HUES64 (cell line): ENCODE data around the gene SPRED1. TPM values are rescaled to one million over a fixed set of nuclear protein-coding genes. Genes with fewer than 3 reads are reported as not detected.

Experiments used
- H3K27ac ChIP-seq: 2 replicates; pipeline ENCODE4 v1.7.0; 2013; ENCODE audit warnings: low read depth, low read length, inconsistent platforms
- H3K27me3 ChIP-seq: 2 replicates; pipeline ENCODE4 v1.6.1; 2013; ENCODE audit warnings: mild to moderate bottlenecking, low read length; ENCODE audit not compliant: insufficient read depth
- H3K36me3 ChIP-seq: 2 replicates; pipeline ENCODE4 v1.6.1; 2013; ENCODE audit warnings: mild to moderate bottlenecking, low read length; ENCODE audit not compliant: insufficient read depth
- H3K4me1 ChIP-seq: 2 replicates; pipeline ENCODE4 v1.6.1; 2013; ENCODE audit warnings: mild to moderate bottlenecking, low read length, moderate library complexity; ENCODE audit not compliant: insufficient read depth
- H3K4me3 ChIP-seq: 2 replicates; pipeline ENCODE4 v1.5.1; 2013; ENCODE audit warnings: mild to moderate bottlenecking, low read length, moderate library complexity
- H3K9ac ChIP-seq: 2 replicates; pipeline ENCODE4 v1.6.1; 2013; ENCODE audit warnings: mild to moderate bottlenecking, low read depth, low read length
- H3K9me3 ChIP-seq: 2 replicates; pipeline ENCODE4 v1.6.1; 2013; ENCODE audit warnings: low read depth, low read length; ENCODE audit not compliant: insufficient read depth
- WGBS: fragments of 150-250, 120-280 bp; methylation state at CpG from one replicate; pipeline ENCODE4 v1.1.7; 2013; ENCODE audit warnings: missing lambda C conversion rate; 5-methylcytosine and 5-hydroxymethylcytosine counted together
- polyA plus RNA-seq, 2 experiments: library from polyadenylated mRNA; stranded (reverse); fragments of 50-300 nt; gene quantifications; one replicate each; pipeline ENCODE4 v1.2.3, GENCODE V29; 2013

Gene SPRED1
- polyA plus RNA-seq (2013, experiment 1 of 2) = 32.0 TPM
- polyA plus RNA-seq (2013, experiment 2 of 2) = 43.2 TPM

DNA sequence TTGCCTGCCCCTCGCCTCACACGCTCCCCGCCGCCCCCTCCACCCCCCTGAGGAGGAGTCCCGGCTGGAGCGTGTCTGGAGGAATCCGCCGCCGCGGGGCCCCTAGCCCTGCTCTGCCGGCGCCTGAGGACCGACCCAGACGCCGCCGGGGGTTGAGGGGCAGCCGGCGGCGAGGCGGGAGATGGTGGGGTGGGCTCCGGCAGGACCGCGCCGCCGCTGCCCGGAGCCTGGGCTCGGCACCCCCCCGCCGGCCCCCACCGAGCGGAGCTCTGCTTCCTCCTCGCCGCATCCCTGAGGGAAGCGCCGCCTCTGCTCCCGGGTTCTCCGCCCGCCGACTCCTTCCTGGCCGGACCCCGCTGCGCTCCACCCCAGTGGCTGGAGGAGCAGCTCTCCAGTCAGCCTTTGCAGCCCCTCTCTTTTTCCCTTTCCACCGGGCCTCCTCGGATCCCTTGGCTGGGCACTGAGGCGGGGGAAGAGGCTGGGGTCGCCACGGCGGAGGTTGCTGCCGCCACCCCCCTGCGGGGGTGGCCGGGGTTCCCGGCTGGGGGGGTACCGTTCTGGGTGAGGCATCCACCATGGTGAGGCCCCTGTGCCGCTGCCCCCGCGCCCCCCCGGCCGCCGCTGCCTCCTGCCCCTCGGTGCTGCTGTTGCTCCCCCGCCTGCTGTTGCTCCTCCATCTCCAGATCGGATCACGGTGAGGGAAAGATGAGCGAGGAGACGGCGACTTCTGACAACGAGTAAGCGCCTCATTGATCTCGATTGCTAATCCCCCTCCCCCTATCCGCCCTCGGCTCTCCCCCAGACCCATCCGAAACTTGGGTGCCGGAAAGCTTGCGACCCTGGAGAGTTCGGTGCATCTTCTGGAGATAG lies at the start of gene SPRED1:
Gene SPRED1, plus strand, starts transcription at position 356 of the 870 bp plus-strand sequence. Its CDS starts 350 bp downstream, at position 706.
- Histone ChIP-seq H3K9me3 (no peaks in the 10 kb centered on the region), H3K4me3 (peak within 1 kb of the TSS; percentile 87), H3K36me3 (no peaks in the 10 kb centered on the region), H3K27ac (peak within 1 kb of the TSS; percentile 100), H3K4me1 (peaks cover 47% of the 10 kb centered on the region), H3K9ac (peak within 1 kb of the TSS; percentile 93), H3K27me3 (peaks cover 5% of the 10 kb centered on the region; the same call in 1 of the 2 replicates)
- WGBS = under 1% methylated on average over 75 of the region's 75 CpGs

DNA sequence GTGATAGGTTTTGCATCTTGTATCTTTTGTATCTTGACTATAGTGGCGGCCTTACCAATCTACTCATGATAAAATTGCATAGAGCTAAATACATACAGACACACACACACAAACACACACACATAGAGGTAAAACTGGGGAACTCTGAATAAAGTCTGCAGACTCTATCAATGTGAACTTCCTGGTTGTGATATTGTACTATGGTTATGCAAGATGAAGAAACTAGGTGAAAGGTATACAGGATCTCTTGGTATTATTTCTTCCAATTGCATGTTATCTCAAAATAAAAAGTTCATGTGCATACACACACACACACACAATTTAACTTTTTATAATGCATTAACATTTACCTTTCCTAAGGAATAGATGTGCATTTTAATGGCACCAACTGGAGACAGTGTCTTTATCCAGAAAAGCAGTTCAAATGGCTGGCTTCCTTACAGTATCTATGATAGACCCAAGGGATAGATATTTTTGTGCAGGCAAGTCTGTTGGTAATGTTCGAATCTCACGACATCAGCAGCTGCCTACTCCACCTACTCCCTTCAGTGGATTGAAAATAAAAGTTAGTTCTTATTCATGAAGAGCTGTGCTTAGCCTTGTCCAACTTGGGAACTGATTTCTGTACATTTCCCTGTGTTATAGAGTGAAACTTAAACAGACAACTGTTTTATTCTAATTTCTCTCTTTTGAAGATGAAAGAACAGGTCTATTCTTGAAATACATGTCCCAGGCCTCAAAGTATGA lies 46.9 kb upstream of the SPRED1 start:
- Histone ChIP-seq H3K27ac (no peak overlapping the region), H3K4me3 (no peak overlapping the region), H3K4me1 (0 out of 2 replicates have a peak, but pooled peaks cover 3% of the 10 kb centered on the region), H3K9me3 (no peaks in the 10 kb centered on the region; the same call in 1 of the 2 replicates), H3K9ac (no peak overlapping the region), H3K36me3 (no peaks in the 10 kb centered on the region), H3K27me3 (no peaks in the 10 kb centered on the region)
- WGBS = 75% methylated on average over 2 of the region's 3 CpGs

DNA sequence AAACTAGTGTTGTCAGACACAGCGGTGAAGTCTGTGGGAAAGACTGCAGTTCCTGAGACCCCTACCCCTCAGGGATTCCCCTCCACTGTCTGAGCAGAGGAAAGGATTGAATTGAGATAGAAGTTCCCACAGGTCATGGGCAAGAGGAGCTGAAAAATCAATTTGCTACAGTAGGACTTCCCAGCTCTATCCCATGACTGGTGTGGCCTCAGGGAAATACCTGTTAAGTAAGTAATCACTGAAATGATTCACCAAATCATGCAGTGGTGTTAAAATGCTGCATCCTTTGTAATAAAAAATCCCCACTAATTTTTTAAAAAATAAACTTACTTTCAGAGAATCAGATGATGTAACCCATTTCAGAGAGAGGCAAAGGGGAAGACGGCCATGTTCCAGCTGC lies 45.0 kb upstream of the SPRED1 start:
- Histone ChIP-seq H3K27me3 (no peaks in the 10 kb centered on the region), H3K36me3 (no peaks in the 10 kb centered on the region), H3K9me3 (no peaks in the 10 kb centered on the region; the same call in 1 of the 2 replicates), H3K4me1 (0 out of 2 replicates have a peak, but pooled peaks cover 3% of the 10 kb centered on the region), H3K9ac (no peak overlapping the region), H3K4me3 (no peak overlapping the region), H3K27ac (no peak overlapping the region)
- 94% methylated on average over 2 of the region's 2 CpGs for WGBS

DNA sequence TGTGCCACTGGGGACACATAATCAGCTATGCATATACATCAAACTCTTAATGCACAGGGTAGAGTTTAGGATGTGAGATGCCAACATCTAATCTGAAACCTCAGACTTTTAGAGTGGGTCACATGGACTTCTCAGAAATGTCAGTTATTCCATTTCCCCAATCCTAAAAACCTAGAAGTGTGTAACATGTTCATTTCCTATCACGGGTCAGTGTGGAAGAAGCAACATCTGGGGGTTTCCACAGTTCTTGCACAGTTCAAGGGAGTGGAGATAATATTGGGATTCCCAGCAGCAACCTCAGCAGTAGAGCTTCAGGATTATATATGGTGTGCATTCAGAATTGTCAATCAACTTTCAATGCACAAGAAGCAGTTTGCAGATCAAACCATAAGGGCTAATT lies 44.4 kb upstream of the SPRED1 start:
- Histone ChIP-seq H3K9ac (no peak overlapping the region), H3K4me1 (0 out of 2 replicates have a peak, but pooled peaks cover 3% of the 10 kb centered on the region), H3K27me3 (no peaks in the 10 kb centered on the region), H3K27ac (no peak overlapping the region), H3K9me3 (no peaks in the 10 kb centered on the region; the same call in 1 of the 2 replicates), H3K36me3 (no peaks in the 10 kb centered on the region), H3K4me3 (no peak overlapping the region)
- 97% methylated on average over 1 of the region's 1 CpG for WGBS

DNA sequence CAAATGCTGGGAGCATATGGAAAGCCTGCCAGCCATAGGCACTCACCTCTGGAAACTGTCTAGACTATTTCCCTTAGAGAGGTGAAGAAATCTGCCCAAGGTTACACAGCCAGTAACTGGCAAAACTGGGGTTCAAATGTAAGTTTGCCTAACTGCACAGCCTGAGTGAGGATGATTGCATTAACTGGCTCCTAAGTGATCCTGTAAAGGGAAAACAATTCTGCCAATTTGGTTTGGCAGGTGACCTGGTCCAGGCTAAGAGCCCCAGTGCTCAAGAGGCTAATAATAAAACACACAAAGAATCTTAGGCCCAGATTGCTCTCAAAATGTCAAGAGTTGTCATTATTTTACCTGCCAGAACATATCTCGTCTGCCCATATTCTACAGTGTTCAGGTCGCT lies 43.9 kb upstream of the SPRED1 start:
- Histone ChIP-seq H3K27ac (no peak overlapping the region), H3K4me3 (no peak overlapping the region), H3K9ac (no peak overlapping the region), H3K4me1 (0 out of 2 replicates have a peak, but pooled peaks cover 3% of the 10 kb centered on the region), H3K27me3 (no peaks in the 10 kb centered on the region), H3K36me3 (no peaks in the 10 kb centered on the region), H3K9me3 (no peaks in the 10 kb centered on the region)
- 100% methylated on average over 1 of the region's 2 CpGs for WGBS

DNA sequence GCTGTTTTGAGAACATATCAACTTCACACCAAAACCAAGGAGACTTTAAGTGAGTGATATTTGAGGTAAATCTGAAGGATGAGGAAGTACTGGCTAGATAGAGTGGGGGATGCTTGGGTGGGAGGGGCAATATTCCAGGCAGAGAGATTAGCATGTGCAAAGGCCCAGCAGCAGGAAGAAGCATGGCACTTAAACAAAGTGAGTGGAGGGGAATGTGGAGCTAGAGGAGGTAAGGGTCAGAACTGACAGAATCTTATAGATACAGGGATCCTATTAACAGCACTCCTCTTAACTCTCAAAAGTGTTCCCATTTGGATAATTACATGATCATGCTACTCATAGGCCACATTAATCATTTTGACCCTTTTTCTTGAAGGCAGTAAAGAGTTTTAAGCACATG lies 41.4 kb upstream of the SPRED1 start:
- no peak overlapping the region for H3K4me3 ChIP-seq
- 0 out of 2 replicates have a peak, but pooled peaks cover 3% of the 10 kb centered on the region for H3K4me1 ChIP-seq
- H3K9me3 ChIP-seq = no peaks in the 10 kb centered on the region
- H3K9ac ChIP-seq = no peak overlapping the region
- no peaks in the 10 kb centered on the region for H3K27me3 ChIP-seq
- no peaks in the 10 kb centered on the region for H3K36me3 ChIP-seq
- no peak overlapping the region for H3K27ac ChIP-seq

DNA sequence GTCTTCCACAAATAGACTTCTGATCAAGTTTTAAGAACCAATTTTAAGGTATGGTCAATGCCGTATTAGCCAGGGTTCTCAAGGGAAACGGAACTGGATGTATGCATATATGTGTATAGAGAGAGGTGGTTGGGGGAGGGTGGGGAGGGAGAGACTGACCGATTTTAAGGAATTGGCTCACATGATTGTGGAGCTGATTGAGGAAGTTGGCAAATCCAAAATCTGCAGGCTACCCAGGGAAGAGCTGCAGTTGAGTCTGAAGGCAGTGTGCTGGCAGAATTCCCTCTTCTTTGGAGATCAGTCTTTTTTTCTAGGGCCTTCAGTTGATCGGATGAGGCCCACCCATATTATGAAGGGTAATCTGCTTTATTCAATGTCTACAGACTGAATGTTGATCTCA lies 40.8 kb upstream of the SPRED1 start:
- Histone ChIP-seq H3K36me3 (no peaks in the 10 kb centered on the region), H3K4me1 (0 out of 2 replicates have a peak, but pooled peaks cover 3% of the 10 kb centered on the region), H3K27me3 (no peaks in the 10 kb centered on the region), H3K4me3 (no peak overlapping the region), H3K9ac (no peak overlapping the region), H3K27ac (no peak overlapping the region), H3K9me3 (no peaks in the 10 kb centered on the region)
- WGBS = 94% methylated on average over 4 of the region's 4 CpGs

DNA sequence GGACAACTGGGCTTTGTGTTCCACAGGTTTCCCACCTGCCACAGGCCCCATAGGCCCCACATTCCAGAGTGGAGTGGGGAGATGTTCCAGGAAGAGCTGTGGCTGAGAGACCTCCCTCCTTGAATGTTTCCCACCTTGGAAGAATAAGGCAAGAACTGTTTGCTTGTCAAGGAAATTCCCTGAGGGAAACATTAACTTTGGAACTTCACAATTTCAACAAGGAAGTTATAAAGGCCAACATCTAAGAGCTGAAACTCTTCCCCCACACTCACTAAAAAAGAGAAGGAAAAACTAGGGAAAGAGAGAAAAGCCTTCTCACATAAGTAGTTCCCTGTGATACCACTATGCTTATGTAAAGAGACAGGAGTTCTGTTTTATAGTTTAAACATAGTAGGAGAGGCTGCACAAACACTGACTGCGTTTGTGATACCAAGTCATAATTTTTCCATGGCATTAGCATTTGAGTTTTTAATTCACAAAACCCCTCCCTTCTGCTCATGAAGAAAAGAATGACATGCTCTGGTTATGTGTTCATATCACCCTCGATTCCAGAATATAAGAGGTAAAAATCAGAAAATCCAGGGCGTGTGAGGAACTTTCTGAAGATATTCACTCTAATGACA lies 39.8 kb upstream of the SPRED1 start:
- Histone ChIP-seq H3K36me3 (no peaks in the 10 kb centered on the region), H3K9ac (no peak overlapping the region), H3K27ac (no peak overlapping the region), H3K9me3 (no peaks in the 10 kb centered on the region), H3K4me3 (no peak overlapping the region), H3K27me3 (no peaks in the 10 kb centered on the region), H3K4me1 (no peaks in the 10 kb centered on the region)
- WGBS = 98% methylated on average over 3 of the region's 3 CpGs

DNA sequence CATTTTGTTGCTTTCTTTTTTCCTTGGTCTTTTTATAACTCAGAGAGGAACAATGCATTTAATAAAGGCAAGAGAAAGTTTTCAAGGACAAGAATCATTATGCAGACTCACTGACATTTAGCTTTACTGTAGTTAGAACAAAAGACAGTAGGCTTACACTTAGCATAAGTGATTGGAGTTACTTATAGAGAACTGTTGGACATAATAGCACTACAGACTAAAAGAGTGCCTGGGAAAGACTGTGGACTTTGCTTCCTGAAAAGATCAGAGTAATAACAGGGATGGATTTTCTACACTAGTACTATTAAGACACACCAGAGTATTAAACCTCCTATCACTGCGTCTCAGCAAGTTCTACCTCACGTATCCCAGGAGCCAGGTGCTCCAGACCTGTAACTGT lies 39.3 kb upstream of the SPRED1 start:
- Histone ChIP-seq H3K4me3 (no peak overlapping the region), H3K9me3 (no peaks in the 10 kb centered on the region)
- WGBS = 99% methylated on average over 2 of the region's 2 CpGs

DNA sequence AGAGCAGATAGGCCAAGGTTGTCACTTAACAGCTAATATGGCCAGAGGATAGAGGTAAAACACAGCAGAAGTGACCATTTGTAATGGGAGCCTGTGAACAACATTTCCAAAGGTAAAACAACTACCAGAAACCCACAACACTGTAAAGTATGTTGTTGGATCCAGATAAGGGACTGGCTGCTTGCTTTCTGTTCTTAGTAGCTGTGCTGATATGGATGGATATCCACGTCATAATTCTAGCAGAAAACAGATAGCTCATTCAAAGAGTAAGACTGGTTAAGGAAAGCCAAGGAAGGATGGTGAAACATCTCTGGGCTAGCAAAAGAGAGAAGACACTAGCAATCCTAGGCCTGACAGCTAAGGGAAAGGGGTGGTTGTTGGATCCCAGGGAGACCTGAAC lies 36.9 kb upstream of the SPRED1 start:
- H3K27me3 ChIP-seq = no peaks in the 10 kb centered on the region
- no peaks in the 10 kb centered on the region for H3K36me3 ChIP-seq
- no peaks in the 10 kb centered on the region; the same call in 1 of the 2 replicates for H3K4me1 ChIP-seq
- WGBS = 95% methylated on average over 1 of the region's 1 CpG
- no peak overlapping the region for H3K9ac ChIP-seq
- no peak overlapping the region for H3K27ac ChIP-seq
- H3K9me3 ChIP-seq = no peaks in the 10 kb centered on the region
- H3K4me3 ChIP-seq = no peak overlapping the region

More for the DNA sequence above, 39.3 kb upstream of the SPRED1 start:
- no peak overlapping the region for H3K9ac ChIP-seq
- H3K27me3 ChIP-seq = no peaks in the 10 kb centered on the region
- H3K4me1 ChIP-seq = no peaks in the 10 kb centered on the region
- no peak overlapping the region for H3K27ac ChIP-seq
- H3K36me3 ChIP-seq = no peaks in the 10 kb centered on the region

DNA sequence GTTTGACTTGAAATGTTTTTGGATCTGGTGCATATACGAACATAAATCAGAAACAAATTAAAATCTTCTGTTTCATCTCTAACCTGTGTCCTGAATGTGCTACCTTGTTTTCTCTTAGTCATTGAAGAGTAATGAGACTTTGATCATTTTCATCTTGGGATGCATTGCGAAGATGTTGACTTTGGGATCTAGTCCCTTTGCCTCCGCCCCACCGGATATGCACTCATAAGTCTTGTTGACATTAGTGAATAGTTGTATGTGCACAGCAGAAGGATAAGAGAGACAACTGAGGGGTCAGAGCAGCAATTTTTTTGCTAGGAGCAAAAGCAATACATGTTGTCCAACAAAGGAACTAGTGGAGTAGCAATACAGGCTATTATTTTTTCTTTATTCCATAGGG lies 35.9 kb upstream of the SPRED1 start:
- H3K9me3 ChIP-seq = no peaks in the 10 kb centered on the region
- H3K36me3 ChIP-seq = no peaks in the 10 kb centered on the region
- WGBS = 94% methylated on average over 4 of the region's 4 CpGs
- H3K4me1 ChIP-seq = no peaks in the 10 kb centered on the region; the same call in 1 of the 2 replicates
- H3K9ac ChIP-seq = no peak overlapping the region
- no peaks in the 10 kb centered on the region for H3K27me3 ChIP-seq
- H3K27ac ChIP-seq = no peak overlapping the region
- no peak overlapping the region for H3K4me3 ChIP-seq
